ENCODE data around the gene C2CD2L. TPM values are rescaled to one million over a fixed set of nuclear protein-coding genes. Genes with fewer than 3 reads are reported as not detected.

The C2CD2L gene
- total and polyA plus RNA-seq, 10 of the 15 experiments (the other 5 are each of a cell fraction or from before 2014, with no cell fraction given), result 0.21 to 9.6 (median 5.1) TPM

DNA sequence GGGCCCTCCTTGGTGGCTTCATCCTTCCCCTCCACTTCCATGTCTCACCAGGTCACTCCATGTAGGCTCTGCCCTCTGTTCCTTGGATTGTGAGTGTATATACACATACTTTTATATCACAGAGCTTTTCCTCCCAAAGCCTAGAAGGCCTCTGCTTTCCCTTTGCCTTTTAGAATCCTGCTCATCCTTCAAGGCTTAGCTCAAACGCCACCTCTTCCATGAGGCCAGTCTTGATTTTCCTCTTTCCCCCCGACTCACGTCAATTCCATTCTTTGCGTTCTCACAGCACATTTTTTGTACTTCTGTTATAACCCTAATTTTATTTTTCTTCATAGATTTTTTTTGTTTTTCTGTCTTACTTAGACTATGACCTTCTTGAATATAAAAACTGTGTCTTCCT is 45.5 kb downstream of the C2CD2L start (continued):
- TF ChIP-seq ZNF687 (IDR thresholded peaks at IDR 0.05) (no peak), SMAD5 (IDR thresholded peaks at IDR 0.05; ENCODE audit: low read depth) (no peak), NFYB (IDR thresholded peaks at IDR 0.05; ENCODE audit: insufficient read depth, low read depth, low read length) (no peak), HDAC6 (IDR thresholded peaks at IDR 0.05; ENCODE audit: unreplicated experiment) (no peak), SREBF2 (IDR thresholded peaks at IDR 0.05; ENCODE audit: low read length) (no peak), TARDBP (IDR thresholded peaks at IDR 0.05; ENCODE audit: borderline replicate concordance) (no peak), PBX3 (IDR thresholded peaks at IDR 0.05; ENCODE audit: insufficient replicate concordance, low read depth, low read length) (no peak), NFXL1 (IDR thresholded peaks at IDR 0.05; ENCODE audit: borderline replicate concordance) (no peak), RFX5 (IDR thresholded peaks at IDR 0.05; ENCODE audit: low read depth, low read length) (no peak), MXI1 (IDR thresholded peaks at IDR 0.05; ENCODE audit: low read depth, low read length) (no peak), ZNF384 (IDR thresholded peaks at IDR 0.05; ENCODE audit: borderline replicate concordance, low read depth, low read length) (no peak), SRF (IDR thresholded peaks at IDR 0.05; ENCODE audit: low read depth in 2 of 2, low read length in 2 of 2) (no peak)
- TF ChIP-seq, protein P1, sequence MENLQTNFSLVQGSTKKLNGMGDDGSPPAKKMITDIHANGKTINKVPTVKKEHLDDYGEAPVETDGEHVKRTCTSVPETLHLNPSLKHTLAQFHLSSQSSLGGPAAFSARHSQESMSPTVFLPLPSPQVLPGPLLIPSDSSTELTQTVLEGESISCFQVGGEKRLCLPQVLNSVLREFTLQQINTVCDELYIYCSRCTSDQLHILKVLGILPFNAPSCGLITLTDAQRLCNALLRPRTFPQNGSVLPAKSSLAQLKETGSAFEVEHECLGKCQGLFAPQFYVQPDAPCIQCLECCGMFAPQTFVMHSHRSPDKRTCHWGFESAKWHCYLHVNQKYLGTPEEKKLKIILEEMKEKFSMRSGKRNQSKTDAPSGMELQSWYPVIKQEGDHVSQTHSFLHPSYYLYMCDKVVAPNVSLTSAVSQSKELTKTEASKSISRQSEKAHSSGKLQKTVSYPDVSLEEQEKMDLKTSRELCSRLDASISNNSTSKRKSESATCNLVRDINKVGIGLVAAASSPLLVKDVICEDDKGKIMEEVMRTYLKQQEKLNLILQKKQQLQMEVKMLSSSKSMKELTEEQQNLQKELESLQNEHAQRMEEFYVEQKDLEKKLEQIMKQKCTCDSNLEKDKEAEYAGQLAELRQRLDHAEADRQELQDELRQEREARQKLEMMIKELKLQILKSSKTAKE (IDR thresholded peaks at IDR 0.05; ENCODE audit: low read depth, poor library complexity, severe bottlenecking), result no peak
- TF ChIP-seq, protein P2, sequence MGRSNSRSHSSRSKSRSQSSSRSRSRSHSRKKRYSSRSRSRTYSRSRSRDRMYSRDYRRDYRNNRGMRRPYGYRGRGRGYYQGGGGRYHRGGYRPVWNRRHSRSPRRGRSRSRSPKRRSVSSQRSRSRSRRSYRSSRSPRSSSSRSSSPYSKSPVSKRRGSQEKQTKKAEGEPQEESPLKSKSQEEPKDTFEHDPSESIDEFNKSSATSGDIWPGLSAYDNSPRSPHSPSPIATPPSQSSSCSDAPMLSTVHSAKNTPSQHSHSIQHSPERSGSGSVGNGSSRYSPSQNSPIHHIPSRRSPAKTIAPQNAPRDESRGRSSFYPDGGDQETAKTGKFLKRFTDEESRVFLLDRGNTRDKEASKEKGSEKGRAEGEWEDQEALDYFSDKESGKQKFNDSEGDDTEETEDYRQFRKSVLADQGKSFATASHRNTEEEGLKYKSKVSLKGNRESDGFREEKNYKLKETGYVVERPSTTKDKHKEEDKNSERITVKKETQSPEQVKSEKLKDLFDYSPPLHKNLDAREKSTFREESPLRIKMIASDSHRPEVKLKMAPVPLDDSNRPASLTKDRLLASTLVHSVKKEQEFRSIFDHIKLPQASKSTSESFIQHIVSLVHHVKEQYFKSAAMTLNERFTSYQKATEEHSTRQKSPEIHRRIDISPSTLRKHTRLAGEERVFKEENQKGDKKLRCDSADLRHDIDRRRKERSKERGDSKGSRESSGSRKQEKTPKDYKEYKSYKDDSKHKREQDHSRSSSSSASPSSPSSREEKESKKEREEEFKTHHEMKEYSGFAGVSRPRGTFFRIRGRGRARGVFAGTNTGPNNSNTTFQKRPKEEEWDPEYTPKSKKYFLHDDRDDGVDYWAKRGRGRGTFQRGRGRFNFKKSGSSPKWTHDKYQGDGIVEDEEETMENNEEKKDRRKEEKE (IDR thresholded peaks at IDR 0.05), result no peak
